ENCODE results near the gene PI4KA.
"Not testable (repeated sequence)": the region's sequence is repeated elsewhere in the genome, so short reads cannot be mapped to it uniquely, and the experiment has no call there.

DNA sequence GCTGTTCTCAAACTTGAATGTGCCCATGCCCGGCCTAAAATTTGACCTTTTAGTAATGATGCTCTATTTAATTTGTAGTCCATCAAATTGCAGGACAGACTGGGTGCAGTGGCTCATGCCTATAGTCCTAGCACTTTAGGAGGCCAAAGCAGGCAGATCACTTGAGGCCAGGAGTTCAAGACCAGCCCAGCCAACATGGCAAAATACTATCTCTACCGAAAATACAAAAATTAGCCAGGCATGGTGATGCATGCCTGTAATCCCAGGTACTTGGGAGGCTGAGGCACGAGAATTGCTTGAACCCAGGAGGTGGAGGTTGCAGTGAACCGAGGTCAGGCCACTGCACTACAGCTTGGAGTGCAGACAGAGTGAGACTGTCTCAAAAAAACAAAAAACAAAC lies 33.4 kb downstream of the PI4KA start:
- TF ChIP-seq POLR2A, CTCF (IDR thresholded peaks at IDR 0.05): not testable (repeated sequence)
